Activated T-cell treated with anti-CD3 and anti-CD28 coated beads, Interleukin-2, amount 50 U/mL, for 1 hour (primary cell): Measurements from ENCODE around the gene CPNE5.
A peak's percentile ranks its signal among the peaks of the same experiment; 100 is the strongest.

Source experiments
- DNase-seq: peaks from one replicate; pipeline ENCODE4 v3.0.0-alpha.2; 2020

Gene CPNE5

GRCh38 chr6:36838896-36839748 lies at the start of gene CPNE5:
TSS of gene CPNE5 (minus strand) at chr6:36839444. CDS start at chr6:36839377, 67 bp downstream.
- no peak for DNase-seq

DNA sequence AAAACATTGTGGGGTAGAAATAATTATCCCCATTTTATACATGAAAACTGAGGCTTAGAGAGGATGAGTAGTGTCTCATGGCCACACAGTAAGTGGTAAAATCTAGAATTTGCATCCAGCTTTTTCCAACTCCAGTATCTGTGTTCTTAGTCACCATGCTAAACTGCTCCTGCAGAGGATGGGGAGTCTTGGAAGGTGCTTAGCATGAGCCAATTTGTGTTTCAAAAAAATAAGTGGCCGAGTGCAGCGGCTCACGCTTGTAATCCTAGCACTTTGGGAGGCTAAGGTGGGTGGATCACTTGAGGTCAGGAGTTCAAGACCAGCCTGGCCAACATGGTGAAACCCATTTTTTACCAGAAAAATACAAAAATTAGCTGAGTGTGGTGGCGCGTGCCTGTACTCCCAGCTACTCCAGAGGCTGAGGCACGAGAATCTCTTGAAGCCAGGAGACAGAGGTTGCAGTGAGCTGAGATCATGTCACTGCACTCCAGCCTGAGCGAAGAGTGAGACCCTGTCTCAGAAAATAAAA lies 48.9 kb upstream of the CPNE5 start:
- DNase-seq = no peak

DNA sequence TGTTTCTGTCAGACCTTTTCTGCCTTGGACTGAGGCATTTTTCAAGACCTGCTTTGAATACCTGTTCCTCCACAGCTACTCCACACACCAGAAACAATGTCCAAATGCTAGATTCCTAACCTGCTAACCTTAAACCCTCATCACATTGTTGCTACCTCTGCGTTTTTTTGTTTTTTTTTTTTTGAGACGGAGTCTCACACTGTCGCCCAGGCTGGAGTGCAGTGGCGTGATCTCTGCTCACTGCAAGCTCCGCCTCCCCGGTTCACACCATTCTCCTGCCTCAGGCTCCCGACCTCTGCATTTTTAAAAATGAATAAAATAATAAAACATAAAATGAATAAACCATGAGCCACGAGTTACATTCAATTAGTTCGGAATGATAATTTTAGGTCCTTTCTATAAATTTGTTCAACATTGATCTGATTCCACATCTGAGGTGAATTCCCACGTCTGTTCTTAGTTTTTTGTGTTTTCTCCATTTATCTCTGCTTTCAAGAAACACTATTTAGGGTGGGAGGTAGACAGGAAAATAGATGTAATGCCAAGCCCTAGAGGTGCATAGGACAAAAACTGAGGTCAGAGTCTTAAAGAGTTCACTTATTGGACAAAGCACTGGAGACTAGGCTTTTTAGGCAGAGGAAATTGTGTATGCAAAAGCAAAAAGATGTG lies 47.8 kb upstream of the CPNE5 start:
- DNase-seq = no peak

DNA sequence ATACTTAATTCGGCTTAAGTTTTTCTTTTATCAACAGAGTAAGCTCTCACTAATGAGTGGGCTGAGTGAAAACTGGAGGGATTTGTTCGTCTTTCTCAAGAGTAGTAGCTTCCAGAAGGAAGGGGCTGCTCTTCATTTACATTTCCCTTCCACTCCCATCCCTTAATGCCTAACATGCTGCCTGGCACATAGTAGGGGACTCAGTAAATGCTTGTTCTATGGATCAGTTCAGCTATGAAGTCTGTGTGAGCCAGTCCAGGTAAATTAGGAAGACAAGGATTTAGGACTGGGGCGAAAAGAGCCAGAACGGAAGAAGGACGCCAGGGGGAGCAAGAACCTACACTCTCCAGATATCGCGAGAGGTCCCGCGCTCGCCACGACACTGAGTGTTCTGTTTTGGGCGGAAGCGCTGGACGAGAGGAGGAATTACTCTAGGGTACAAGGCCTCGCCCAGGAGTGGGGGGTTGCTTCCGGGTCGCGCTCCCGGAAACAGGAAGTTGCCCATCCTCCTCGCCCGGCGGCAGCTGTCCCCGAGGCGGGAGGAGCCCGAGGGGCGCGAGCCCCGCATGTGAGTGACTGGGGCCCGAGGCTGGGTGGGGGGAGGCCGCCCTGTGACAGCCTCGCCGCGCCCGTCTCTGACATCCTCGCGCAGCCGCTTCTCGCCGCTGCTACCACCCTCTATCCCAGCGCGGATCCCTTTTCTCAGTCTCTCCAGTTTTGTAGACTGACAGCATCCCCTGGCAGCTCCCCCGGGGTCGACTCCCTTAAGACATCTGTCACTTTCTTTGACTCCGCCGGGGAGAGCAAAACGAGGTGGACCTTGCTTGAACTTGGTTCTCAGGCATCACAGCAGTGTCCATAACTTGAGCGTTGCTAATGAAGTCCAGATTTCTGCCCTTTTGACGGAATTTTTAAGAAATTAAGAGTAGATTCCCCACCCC lies 46.5 kb upstream of the CPNE5 start, which contains the start of gene C6orf89:
C6orf89 (plus strand) TSS at position 492 of the 941 bp plus-strand sequence. CDS start 13,493 bp downstream, outside the sequence.
- DNase-seq = peak; percentile 93

DNA sequence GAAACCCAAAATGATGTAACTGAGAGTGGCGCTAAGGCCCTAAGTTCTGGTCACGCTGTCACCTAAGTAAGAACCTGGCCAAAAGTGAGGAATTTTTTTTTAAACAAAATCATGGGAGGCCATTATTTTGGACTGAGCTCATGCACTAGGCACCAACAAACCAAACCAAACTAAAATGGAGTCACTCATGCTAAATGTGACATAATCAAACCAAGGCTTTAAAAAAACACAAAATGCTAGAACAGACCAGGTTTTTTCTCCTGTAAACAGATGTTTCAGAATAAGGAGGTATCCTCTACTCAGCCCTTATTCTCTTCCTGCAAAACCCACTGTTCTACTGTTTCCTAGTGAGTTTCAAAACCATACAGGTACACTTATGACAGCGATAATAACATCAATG lies 45.4 kb upstream of the CPNE5 start:
- DNase-seq = no peak

GRCh38 chr6:36875250-36875633 lies 36.0 kb upstream of the CPNE5 start:
- no peak for DNase-seq

GRCh38 chr6:36874443-36875249 lies 35.4 kb upstream of the CPNE5 start, which contains the start of gene PPIL1:
TSS of gene PPIL1 (minus strand) at chr6:36874803. CDS start at chr6:36874772, 31 bp downstream.
- peak; percentile 87 for DNase-seq

DNA sequence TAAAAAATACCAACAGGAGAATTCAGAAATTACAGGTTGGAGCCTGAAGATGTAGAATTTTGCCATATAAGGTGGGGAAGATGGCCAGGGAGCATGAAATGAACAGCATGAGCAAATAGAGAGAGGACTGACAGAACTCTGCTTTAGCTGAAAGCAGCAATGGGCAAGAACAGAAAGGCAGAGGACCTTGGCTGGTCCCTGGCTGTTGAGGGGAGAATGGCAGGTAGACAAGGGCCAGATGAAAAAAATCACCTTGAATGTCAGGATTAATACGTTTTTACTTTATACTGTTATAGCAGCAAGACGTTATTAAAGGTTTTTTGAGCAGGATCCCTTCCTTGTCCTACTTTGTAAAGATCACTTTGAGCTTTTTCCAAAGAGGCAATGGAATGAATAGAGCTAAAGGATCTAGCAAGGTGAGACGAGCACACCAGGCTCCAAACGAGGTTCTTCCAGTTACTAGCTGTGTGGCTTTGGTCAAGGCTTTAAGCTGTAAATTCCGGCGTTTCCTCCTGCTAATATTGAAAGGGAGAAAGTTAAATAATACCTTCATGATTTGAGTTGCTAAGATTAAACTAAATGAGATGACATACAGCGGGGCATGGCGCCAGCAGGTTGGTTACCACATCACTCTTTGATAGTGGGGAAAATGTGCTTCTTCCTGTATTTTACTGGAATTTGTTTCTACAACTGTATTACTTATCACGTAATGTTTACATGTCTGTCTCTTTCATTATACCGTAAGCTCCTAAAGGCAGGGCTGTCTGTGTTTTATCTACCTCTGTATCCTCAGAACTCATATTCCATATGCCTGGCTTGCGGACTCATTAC lies 34.6 kb upstream of the CPNE5 start:
- DNase-seq = no peak

DNA sequence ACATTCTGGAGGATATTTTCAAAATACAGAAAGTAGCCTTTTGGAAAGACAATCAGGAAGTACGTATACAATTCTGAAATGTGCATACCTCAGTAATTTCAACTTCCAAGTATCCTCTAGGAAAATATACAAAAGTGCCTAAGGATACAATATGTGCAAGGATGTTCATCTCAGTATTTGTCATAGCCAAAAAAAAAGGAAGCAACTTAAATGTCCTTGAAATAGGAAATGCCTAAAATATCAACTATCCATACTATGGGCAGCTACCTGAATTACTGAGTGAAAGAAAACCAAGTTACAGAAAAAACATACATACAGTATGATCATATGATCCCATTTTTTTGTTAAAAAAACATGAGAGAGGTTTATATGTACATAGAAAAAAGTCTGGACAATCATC lies 33.9 kb upstream of the CPNE5 start:
- DNase-seq = no peak

DNA sequence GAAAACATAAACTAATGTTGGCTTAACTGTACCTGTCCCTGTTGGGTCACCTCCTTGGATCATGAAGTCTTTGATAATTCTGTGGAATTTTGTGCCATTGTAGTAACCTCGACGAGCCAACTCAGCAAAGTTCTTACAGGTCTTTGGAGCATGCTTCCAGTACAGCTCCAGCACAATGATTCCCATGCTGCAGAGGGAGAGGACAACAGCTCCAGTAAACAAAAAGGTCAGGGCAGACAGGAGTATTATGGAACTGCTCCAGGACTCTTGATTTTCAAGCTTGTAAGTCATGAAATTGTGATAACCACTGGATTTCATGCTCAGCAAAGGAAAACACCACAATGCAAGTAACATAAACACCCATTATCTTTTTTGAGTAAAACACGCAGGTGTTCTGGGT lies 32.4 kb upstream of the CPNE5 start:
- DNase-seq = no peak

DNA sequence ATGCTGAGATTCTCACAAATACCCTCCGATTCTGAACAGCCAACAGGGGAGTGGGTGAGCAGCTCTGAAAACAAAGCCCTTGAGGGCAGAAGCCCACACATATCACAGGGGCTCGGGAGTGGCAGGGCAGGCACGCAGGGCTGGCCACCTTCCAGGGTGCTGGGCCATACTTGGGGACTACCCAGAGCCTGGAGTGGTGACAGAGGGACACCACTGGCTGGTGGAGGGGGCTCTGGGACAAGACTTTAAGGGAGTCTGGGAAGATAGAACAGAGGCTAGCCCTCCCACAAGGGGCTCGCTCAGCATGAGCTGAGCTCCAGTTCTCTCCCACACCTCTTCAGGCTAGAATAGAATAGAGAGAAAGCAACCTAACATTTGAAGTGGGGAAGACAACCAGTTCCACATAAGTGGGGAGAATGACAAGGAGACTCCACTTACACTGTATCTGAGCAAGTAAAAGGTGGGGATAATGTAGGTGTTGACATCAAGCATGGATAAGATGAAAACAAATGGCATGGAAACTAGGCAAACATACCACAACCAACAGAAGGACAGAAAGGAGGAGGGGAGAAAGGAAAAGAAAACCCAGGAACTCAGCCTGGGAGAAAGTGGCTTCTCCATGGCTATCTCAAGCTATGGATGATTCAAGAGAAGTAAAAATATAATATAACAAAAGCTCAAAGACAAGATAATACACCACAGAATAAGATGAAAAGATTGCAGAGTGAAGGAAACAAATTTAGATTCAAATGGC lies 28.4 kb upstream of the CPNE5 start:
- no peak for DNase-seq

DNA sequence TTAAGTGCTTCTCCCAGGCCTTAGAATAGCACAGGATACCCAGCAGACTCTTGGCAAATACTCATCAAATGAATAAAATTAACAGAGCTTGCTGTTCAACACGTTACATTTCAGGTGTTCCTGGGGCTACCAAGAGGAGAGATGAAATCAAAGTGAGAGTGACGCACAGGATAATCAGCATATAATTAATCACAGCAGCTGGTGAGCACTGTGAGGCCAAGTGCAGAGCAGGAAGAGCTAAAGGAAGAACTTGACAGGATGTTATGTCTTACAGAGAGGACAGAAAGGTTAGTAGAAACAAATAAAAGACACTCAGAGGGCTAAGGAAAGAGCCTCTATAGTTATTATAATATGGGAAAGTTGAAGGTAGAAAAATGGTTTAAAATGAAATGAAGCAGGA lies 26.6 kb upstream of the CPNE5 start:
- no peak for DNase-seq

DNA sequence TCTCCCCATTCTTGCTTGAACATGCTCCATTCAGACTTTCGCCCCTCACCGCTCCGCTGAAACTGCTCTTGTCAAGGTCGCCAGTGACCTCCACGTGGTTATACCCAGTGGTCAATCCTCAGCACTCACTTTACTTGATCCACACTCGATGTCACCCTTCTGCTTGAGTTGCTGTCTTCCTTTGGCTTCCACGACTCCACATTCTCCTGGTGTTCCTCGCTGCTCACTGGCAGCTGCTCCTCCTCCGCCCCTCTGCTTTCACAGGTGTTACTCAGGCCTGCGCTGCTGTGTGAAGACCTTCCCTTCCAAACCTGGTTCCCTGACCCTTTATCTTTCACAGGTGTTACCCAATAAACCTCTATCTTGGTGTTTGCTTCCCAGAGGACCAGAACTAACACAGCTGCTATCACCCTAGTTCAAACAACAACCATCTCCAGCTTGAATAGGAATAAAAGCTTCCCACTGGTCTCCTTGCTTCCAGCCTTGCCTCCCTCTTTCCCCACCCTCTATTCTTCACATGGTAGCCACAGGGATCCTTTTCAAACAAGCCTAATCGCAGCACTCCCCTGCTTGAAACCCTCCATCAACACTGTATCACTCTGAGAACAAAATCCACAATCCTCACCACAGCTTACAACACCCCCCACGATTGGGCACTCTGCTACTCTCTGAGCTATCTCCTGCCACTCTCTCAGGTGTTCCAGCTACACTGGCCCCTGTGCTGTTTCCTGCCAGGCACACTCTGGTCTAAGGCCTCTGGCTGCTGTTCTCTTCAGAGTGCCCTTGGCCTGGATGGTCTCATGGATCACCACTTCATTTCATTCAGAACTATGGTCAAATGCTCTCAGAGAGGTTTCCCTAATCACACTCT lies 24.7 kb upstream of the CPNE5 start:
- no peak for DNase-seq

DNA sequence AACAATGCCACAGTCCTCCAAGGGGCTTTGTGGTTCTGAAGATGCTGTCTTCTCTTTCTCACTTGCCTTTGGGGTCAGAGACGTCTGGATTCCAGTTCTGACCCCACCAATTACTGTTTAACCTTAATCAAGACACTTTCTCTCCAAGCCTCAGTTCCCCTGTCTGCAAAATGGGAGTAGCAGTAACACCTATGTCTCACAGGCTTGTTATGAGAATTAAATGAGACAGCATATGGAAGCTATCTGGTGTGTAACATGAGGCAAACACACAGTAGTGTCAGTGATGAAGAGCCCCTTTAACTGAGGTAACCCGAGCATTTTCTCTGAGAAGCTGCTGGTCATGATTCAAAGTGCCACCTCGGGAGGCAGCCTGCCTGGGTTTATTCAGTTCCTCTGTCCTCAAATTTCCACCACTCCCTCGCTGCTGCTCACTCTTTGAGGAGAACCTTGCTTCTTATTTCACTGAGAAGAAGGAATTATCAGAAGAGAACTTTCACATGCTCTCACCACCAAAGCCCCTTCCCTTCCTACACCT lies 23.7 kb upstream of the CPNE5 start:
- DNase-seq = no peak

- DNase-seq = no peak
Measured at GRCh38 chr6:36862164-36862847, 23.1 kb upstream of the CPNE5 start.

DNA sequence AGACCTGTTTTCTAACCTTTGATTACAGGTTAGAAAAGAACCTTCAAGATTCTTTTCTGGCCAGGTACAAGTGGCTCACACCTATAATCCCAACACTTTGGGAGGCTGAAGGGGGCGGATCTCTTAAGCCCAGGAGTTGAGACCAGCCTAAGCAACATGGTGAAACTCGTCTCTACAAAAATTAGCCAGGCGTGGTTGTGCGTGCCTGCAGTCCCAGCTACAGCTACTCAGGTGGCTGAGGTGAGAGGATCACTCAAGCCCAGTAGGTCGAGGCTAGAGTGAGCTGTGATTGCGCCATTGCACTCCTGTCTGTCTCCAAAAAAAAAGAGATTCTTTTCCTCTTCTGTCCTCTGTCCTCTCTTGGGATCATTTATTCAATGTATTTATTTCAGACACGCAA lies 20.9 kb upstream of the CPNE5 start:
- DNase-seq = no peak

DNA sequence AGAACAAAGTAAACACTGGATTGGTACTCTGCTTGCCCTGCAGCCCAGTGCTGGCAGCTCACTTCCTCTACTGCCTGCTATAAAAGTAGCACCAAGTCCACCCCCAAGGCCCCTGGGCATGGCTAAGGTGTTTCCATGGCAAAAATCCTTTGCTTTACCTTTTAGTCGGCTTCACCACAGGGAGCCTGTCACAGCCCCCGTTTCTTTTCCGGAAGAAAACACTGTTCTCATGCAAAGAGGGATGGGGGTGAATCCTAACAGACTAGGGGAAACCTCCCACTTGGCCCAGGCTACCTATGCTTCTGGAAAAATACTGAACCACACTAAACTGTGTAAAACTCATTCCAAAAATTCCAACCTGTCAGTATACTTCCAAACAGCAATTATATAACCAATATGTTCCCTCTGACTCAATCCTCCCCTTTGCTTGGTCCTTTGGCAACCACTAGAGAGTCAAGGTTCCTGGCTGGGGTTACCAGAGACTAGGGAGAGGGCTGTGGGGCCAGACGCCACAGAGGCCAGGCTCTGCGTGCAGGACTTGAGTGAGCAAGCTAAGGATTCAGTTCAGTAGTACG lies 19.2 kb upstream of the CPNE5 start:
- no peak for DNase-seq

DNA sequence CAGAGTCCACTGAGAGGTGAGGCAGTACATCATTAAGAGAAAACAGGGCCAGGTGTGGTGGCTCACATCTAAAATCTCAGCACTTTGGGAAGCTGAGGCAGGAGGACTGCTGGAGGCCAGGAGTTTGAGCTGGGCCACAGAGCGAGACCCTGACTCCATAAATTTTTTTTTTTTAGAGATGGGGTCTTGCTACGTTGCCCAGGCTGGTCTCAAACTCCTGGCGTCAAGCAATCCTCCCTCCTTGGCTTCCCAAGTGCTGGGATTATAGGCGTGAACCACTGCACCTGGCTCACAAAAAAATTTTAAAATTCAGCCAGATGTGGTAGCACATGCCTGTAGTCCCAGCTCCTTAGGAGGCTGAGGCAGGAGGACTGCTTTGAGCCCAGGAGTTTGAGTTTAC lies 18.1 kb upstream of the CPNE5 start:
- no peak for DNase-seq
